Neural cell (in vitro differentiated cells): Measurements from ENCODE around the gene PLCB4.

Experiments
- CTCF ChIP-seq: fragments of 450-650 bp; IDR thresholded peaks from 2 replicates; pipeline ENCODE4 v1.5.1; 2014; ENCODE audit warnings: antibody characterized with exemption, mild to moderate bottlenecking, moderate library complexity; ENCODE audit not compliant: poor library complexity, severe bottlenecking
- EP300 ChIP-seq: fragments of 450-650 bp; conservative IDR thresholded peaks from 2 replicates; pipeline ENCODE4 v1.6.1; 2014; ENCODE audit warnings: antibody characterized with exemption, mild to moderate bottlenecking, moderate library complexity; ENCODE audit not compliant: poor library complexity, severe bottlenecking
- RAD21 ChIP-seq: fragments of 450-650 bp; conservative IDR thresholded peaks from 2 replicates; pipeline ENCODE4 v1.6.1; 2014; ENCODE audit warnings: antibody characterized with exemption, mild to moderate bottlenecking, moderate library complexity

DNA sequence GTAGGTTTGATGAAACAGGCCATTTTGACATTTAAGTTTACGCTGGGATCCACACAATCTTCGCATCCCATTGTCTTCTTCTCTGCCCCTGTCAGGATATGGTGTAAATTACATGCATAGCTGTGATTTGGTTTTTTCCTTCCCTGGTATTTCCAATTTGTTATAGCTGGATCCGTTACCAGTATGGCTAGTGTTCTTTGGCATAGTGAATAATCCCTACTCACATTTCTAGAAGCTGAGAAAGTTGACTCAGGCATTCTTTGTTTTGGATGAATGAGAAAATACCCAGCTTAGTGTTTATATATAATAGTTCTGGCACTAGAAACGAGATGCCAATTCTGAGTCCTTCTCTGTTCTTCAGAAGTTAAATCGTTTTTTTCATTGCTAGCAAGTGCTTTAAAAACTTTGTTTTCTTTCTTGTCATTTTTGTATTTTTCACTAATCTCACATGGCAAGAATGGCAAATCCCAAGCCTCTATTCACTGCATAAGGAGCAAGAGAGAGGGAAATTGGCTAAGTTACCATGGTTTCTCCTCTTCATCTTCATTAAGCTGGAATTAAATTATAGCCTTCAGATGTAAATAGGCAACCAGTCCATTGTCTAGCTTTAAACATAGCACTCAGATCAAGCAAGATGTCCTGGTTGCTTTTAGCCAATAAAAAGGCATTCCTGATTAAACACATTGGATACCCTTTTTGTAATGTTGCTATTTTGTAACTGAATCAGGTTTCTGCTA, 353.6 kb downstream of the PLCB4 start:
- TF ChIP-seq CTCF (no peak), EP300 (no peak), RAD21 (no peak)
